Heart left ventricle (tissue), 13 donors: Measurements from ENCODE around the gene CD164L2.

Source experiments
- CTCF ChIP-seq, 12 donors: fragments of 200-600 bp; sonication (generic) in 4 of 12; IDR thresholded peaks; one replicate each; pipeline versions ENCODE4 v1.5.0 to v1.8.0; 2018 to 2022; ENCODE audit warnings: antibody characterized with exemption in 12 of 12, mild to moderate bottlenecking in 5 of 12
- POLR2A ChIP-seq, 2 donors: fragments of 450-650 bp; IDR thresholded peaks; one replicate each; pipeline ENCODE4 v1.6.1; 2017; ENCODE audit warnings: antibody characterized with exemption in 2 of 2, mild to moderate bottlenecking in 2 of 2, moderate library complexity in 2 of 2
- donor health status: ischemic (EF 13 %, LVEDD 7.1; RV severe dilation, severe dysfunction).
- donor health status: DM: no; HTN: yes; CAD: no.
- donor health status: DM: no; HTN: no; CAD: no.
- donor health status: ischemic (EF 25% LVEDD 6.9; RV normal size, moderate dysfunction).
- donor health status: ischemic (EF 25% LVEDD 5.7; RV mildly dilated, moderate dysfunction).
- donor health status: ischemic (EF 35%, LVEDD 5.7; RV mildly dilated, moderate dysfunction).
- donor health status: nonischemic (EF 11% LVEDD 7.7; RV severe dilation, severe dysfunction).
- donor health status: DM: yes; HTN: yes; CAD: no.
- donor health status: PGD.
- donor health status: ischemic (EF 29% LVEDD 5.4; RV normal size, mild dysfunction).
- donor health status: nonischemic (EF 23%, LVEDD 6.1; RV moderate dilation, normal function).

- TF ChIP-seq CTCF (IDR thresholded peaks at IDR 0.05) (no peak), POLR2A (IDR thresholded peaks at IDR 0.05) (no peak)
Measured at GRCh38 chr1:27333717-27334279, 49.3 kb downstream of the CD164L2 start.
